Testis (tissue), 2 donors: Measurements from ENCODE around the gene OXT.

ENCODE experiments used
- CTCF ChIP-seq, 3 experiments: fragments of 450-650 bp in 2 of 3; fragments of 200-600 bp in 1 of 3; sonication (generic) in 1 of 3; IDR thresholded peaks; one replicate each; pipeline ENCODE4 v1.5.1; 2016 to 2019; ENCODE audit warnings: antibody characterized with exemption in 3 of 3, mild to moderate bottlenecking in 2 of 3, moderate library complexity in 1 of 3
- POLR2A ChIP-seq: fragments of 450-650 bp; IDR thresholded peaks from one replicate; pipeline ENCODE4 v1.6.1; 2017; ENCODE audit warnings: antibody characterized with exemption, mild to moderate bottlenecking, moderate library complexity

- TF ChIP-seq CTCF (IDR thresholded peaks at IDR 0.05) (no peak), POLR2A (no peak)
Measured at GRCh38 chr20:3072530-3073250, 1.3 kb downstream of the OXT start.
